HCT116 (cell line): Measurements from ENCODE around the gene DCUN1D2. TPM values are rescaled to one million over a fixed set of nuclear protein-coding genes. Genes with fewer than 3 reads are reported as not detected.

Source experiments
- ATAC-seq: fragments of 200-7000 bp; cut with Tn5 transposase; 2 replicates; pipeline ENCODE4 v1.9.1; 2020; ENCODE audit warnings: mild to moderate bottlenecking, moderate library complexity
- BruUV-seq: library from RNA; stranded (reverse); fragments of 400-500 nt; replicated peaks from 2 replicates; lab custom pipeline; 2021; lab: Mats Ljungman, UMichigan
- CTCF ChIA-PET: fragments of 300-600 bp; sonication (Branson Sonifier 250); formaldehyde crosslinking; loops from one replicate; lab custom pipeline; 2021; ENCODE audit warnings: antibody characterized with exemption; lab: Charles Lee
- POLR2A ChIA-PET: fragments of 300-600, 350-600 bp; sonication (Branson Sonifier 250); formaldehyde crosslinking; loops from one replicate; lab custom pipeline; 2021; ENCODE audit warnings: antibody characterized with exemption; lab: Charles Lee
- RAD21 ChIA-PET, 2 experiments: fragments of 300-600 bp; sonication (Branson Sonifier 250); formaldehyde crosslinking; loops; one replicate each; lab custom pipeline; 2023; ENCODE audit warnings: low total read pairs in 2 of 2; ENCODE audit not compliant: uncharacterized antibody in 2 of 2, unreplicated experiment in 2 of 2, low non-redundant PET in 1 of 2; lab: Charles Lee
- DNase-seq: peaks from one replicate; pipeline ENCODE4 v3.0.0-alpha.2; 2010; ENCODE audit warnings: low read depth, low spot score
- H2AFZ ChIP-seq: fragments of 200-600 bp; shearing (Covaris generic), sonication (generic); 2 replicates; pipeline ENCODE4 v1.6.1; 2017; ENCODE audit warnings: low read depth, mixed run types, mixed read lengths, antibody characterized with exemption, low read length; ENCODE audit not compliant: poor library complexity, severe bottlenecking
- H3K27ac ChIP-seq: 2 replicates; pipeline ENCODE4 v1.5.1; 2012; ENCODE audit warnings: low read depth, low read length
- H3K27me3 ChIP-seq: fragments of 200-600 bp; sonication (generic); 2 replicates; pipeline ENCODE4 v1.6.1; 2016; ENCODE audit warnings: mixed run types, low read length, mixed read lengths; ENCODE audit not compliant: insufficient read depth
- H3K36me3 ChIP-seq, 2 experiments: fragments of 200-500 bp in 1 of 2; fragments of 200-600 bp in 1 of 2; sonication (Bioruptor generic) in 1 of 2; sonication (generic) in 1 of 2; 2 replicates each; pipeline versions ENCODE4 v1.5.1 to v1.6.1; 2014 to 2016; ENCODE audit warnings: low read length in 2 of 2, inconsistent platforms in 1 of 2, mixed read lengths in 1 of 2, mixed run types in 1 of 2; ENCODE audit not compliant: insufficient read depth in 2 of 2, control insufficient read depth in 1 of 2
- H3K4me1 ChIP-seq, 2 experiments: fragments of 200-600 bp in 1 of 2; sonication (generic) in 1 of 2; 2 replicates each; pipeline versions ENCODE4 v1.5.1 to v1.6.1; 2012 to 2017; ENCODE audit warnings: low read length in 2 of 2, inconsistent platforms in 1 of 2, mild to moderate bottlenecking in 1 of 2, mixed read lengths in 1 of 2, mixed run types in 1 of 2, moderate library complexity in 1 of 2; ENCODE audit not compliant: insufficient read depth in 2 of 2, control insufficient read depth in 1 of 2
- H3K4me2 ChIP-seq: fragments of 200-600 bp; sonication (generic); 2 replicates; pipeline ENCODE4 v1.6.1; 2017; ENCODE audit warnings: mixed run types, low read length, mixed read lengths
- H3K4me3 ChIP-seq, 2 experiments: fragments of 200-600 bp in 1 of 2; sonication (generic) in 1 of 2; replicated peaks in 1 of 2; 2 replicates each; pipeline ENCODE4 v1.5.1; 2011 to 2016; ENCODE audit warnings: low read length in 2 of 2, control low read depth in 1 of 2, low read depth in 1 of 2, mild to moderate bottlenecking in 1 of 2, mixed read lengths in 1 of 2, mixed run types in 1 of 2
- H3K79me2 ChIP-seq: fragments of 200-600 bp; sonication (generic); 2 replicates; pipeline ENCODE4 v1.6.1; 2017; ENCODE audit warnings: mild to moderate bottlenecking, mixed run types, low read length, moderate library complexity, mixed read lengths; ENCODE audit not compliant: insufficient read depth
- H3K9ac ChIP-seq: fragments of 200-600 bp; sonication (generic); 2 replicates; pipeline ENCODE4 v1.6.1; 2016; ENCODE audit warnings: low read length, mixed read lengths
- H3K9me2 ChIP-seq: fragments of 200-600 bp; sonication (generic), shearing (Covaris generic); 2 replicates; pipeline ENCODE4 v1.6.1; 2017; ENCODE audit warnings: mixed run types, mild to moderate bottlenecking, moderate library complexity; ENCODE audit not compliant: insufficient read depth
- H3K9me3 ChIP-seq, 2 experiments: fragments of 200-500 bp in 1 of 2; fragments of 200-600 bp in 1 of 2; sonication (Bioruptor generic) in 1 of 2; sonication (generic) in 1 of 2; 2 replicates each; pipeline ENCODE4 v1.6.1; 2014 to 2017; ENCODE audit warnings: low read length in 2 of 2, mixed read lengths in 2 of 2, inconsistent platforms in 1 of 2, low read depth in 1 of 2, mild to moderate bottlenecking in 1 of 2, mixed run types in 1 of 2, moderate library complexity in 1 of 2; ENCODE audit not compliant: control insufficient read depth in 1 of 2, insufficient read depth in 1 of 2
- H4K20me1 ChIP-seq: fragments of 200-600 bp; sonication (generic), shearing (Covaris generic); 2 replicates; pipeline ENCODE4 v1.6.1; 2017; ENCODE audit warnings: mixed run types, mild to moderate bottlenecking, moderate library complexity; ENCODE audit not compliant: insufficient read depth
- ATF3 ChIP-seq: IDR thresholded peaks from 2 replicates; pipeline ENCODE4 v1.6.1; 2012
- CBX3 ChIP-seq: IDR thresholded peaks from 2 replicates; pipeline ENCODE4 v1.6.1; 2012; ENCODE audit warnings: low read depth
- CEBPB ChIP-seq: IDR thresholded peaks from 2 replicates; pipeline ENCODE4 v1.6.1; 2012; ENCODE audit warnings: low read depth
- CTCF ChIP-seq, 3 experiments: fragments of 200-600 bp in 1 of 3; sonication (generic) in 1 of 3; IDR thresholded peaks in 2 of 3; conservative IDR thresholded peaks in 1 of 3; 2 replicates each; pipeline ENCODE4 v1.5.1; 2012 to 2017; ENCODE audit warnings: low read depth in 2 of 3, low read length in 2 of 3, antibody characterized with exemption in 1 of 3, borderline replicate concordance in 1 of 3, control low read depth in 1 of 3, mild to moderate bottlenecking in 1 of 3, mixed read lengths in 1 of 3, mixed run types in 1 of 3, moderate library complexity in 1 of 3; ENCODE audit not compliant: insufficient read depth in 1 of 3
- EGR1 ChIP-seq: IDR thresholded peaks from 2 replicates; pipeline ENCODE4 v1.6.1; 2012; ENCODE audit warnings: low read depth
- FOSL1 ChIP-seq: IDR thresholded peaks from 2 replicates; pipeline ENCODE4 v1.6.1; 2012; ENCODE audit warnings: low read depth
- JUND ChIP-seq: IDR thresholded peaks from 2 replicates; pipeline ENCODE4 v1.6.1; 2012
- MAX ChIP-seq: IDR thresholded peaks from 2 replicates; pipeline ENCODE4 v1.6.1; 2012
- POLR2A ChIP-seq: IDR thresholded peaks from 2 replicates; pipeline ENCODE4 v1.7.0; 2011; ENCODE audit warnings: borderline replicate concordance; ENCODE audit not compliant: insufficient read depth, insufficient read length; ENCODE audit errors: extremely low read depth
- REST ChIP-seq: IDR thresholded peaks from 2 replicates; pipeline ENCODE4 v1.6.1; 2012; ENCODE audit warnings: low read depth
- SP1 ChIP-seq: IDR thresholded peaks from 2 replicates; pipeline ENCODE4 v1.6.1; 2012; ENCODE audit warnings: low read depth
- SRF ChIP-seq: IDR thresholded peaks from 2 replicates; pipeline ENCODE4 v1.6.1; 2012; ENCODE audit warnings: low read depth
- TCF7L2 ChIP-seq: IDR thresholded peaks from 2 replicates; pipeline ENCODE4 v1.7.0; 2011; ENCODE audit warnings: borderline replicate concordance, inconsistent platforms; ENCODE audit not compliant: insufficient read depth, insufficient read length; ENCODE audit errors: extremely low read depth
- ZBTB33 ChIP-seq: IDR thresholded peaks from 2 replicates; pipeline ENCODE4 v1.6.1; 2011; ENCODE audit warnings: mild to moderate bottlenecking, low read length, moderate library complexity; ENCODE audit not compliant: insufficient replicate concordance; ENCODE audit errors: extremely low read depth
- intact Hi-C: fragments of 100-400 bp; cut with micrococcal nuclease; formaldehyde crosslinking; loops from 2 replicates; pipeline ENCODE4 v1.10.0; 2022
- total RNA-seq: library from RNA; stranded (reverse); gene quantifications from one replicate; pipeline ENCODE4 v1.2.1, GENCODE V29; 2021; ENCODE audit not compliant: unreplicated experiment

DCUN1D2 gene
- total RNA-seq, 1 experiment from 2014 or later = 25.4 TPM

- H4K20me1 ChIP-seq = no peaks in the 10 kb centered on the region
- no peak overlapping the region for H3K9ac ChIP-seq
- CTCF ChIA-PET = no interaction called here
- no peak for DNase-seq
- POLR2A ChIA-PET = no interaction called here
- peaks cover 8 to 24% of the 10 kb centered on the region in 2 experiments for H3K36me3 ChIP-seq
- RAD21 ChIA-PET = no interaction called here
- H3K27me3 ChIP-seq = no peaks in the 10 kb centered on the region
- TF ChIP-seq REST (no peak), FOSL1 (no peak), ZBTB33 (no peak), CBX3 (no peak), POLR2A (no peak), CTCF (IDR thresholded peaks at IDR 0.05 in 2 of 3, conservative IDR thresholded peaks at IDR 0.05 in 1 of 3; ENCODE audit: borderline replicate concordance in 1 of 3, insufficient read depth in 1 of 3, low read depth in 2 of 3, low read length in 2 of 3) (no peak), CEBPB (no peak), SRF (no peak), ATF3 (no peak), TCF7L2 (no peak), MAX (no peak), SP1 (no peak), EGR1 (no peak), JUND (no peak)
- ATAC-seq = no peak
- no peak overlapping the region for H3K27ac ChIP-seq
- H2AFZ ChIP-seq = no peak overlapping the region
- H3K4me3 ChIP-seq = no peak overlapping the region
- H3K4me1 ChIP-seq = no peaks in the 10 kb centered on the region
- H3K9me2 ChIP-seq = no peaks in the 10 kb centered on the region
- no peak overlapping the region for H3K4me2 ChIP-seq
- no peaks in the 10 kb centered on the region for H3K9me3 ChIP-seq
- BruUV-seq = no TSS peak
- intact Hi-C loops = no loop called here
- H3K79me2 ChIP-seq = peaks cover 27% of the 10 kb centered on the region; the same call in 1 of the 2 replicates
Observed at GRCh38 chr13:113470073-113470472, 20.4 kb downstream of the DCUN1D2 start.
